A549 (cell line): Measurements from ENCODE around the gene ARRDC4. TPM values are rescaled to one million over a fixed set of nuclear protein-coding genes. Genes with fewer than 3 reads are reported as not detected.

ENCODE experiments used
- ATAC-seq, 2 experiments: fragments of 200-7000 bp in 1 of 2; fragments of >200 bp in 1 of 2; cut with Nextera tagmentation in 1 of 2; cut with Tn5 transposase in 1 of 2; 3 replicates each; pipeline versions ENCODE4 v1.8.0 to v1.9.1; 2018 to 2020; ENCODE audit warnings: mild to moderate bottlenecking in 1 of 2, moderate library complexity in 1 of 2
- CTCF ChIA-PET: fragments of 300-600 bp; sonication (Branson Sonifier 250); formaldehyde crosslinking; extraction: SDS; loops from one replicate; lab custom pipeline; 2021; ENCODE audit warnings: antibody characterized with exemption, inconsistent platforms; lab: Yijun Ruan, JAX
- POLR2A ChIA-PET: fragments of 350-600 bp; formaldehyde crosslinking; extraction: SDS; loops from one replicate; lab custom pipeline; 2021; ENCODE audit warnings: antibody characterized with exemption, inconsistent platforms; lab: Yijun Ruan, JAX
- DNase-seq, 2 experiments: peaks; one replicate each; pipeline versions ENCODE4 v3.0.0 to v3.0.0-alpha.2; 2011 to 2016; ENCODE audit warnings: low read depth in 1 of 2, low spot score in 1 of 2
- FAIRE-seq: peaks from 2 replicates; lab custom pipeline; 2011; peaks lifted over from hg19 to GRCh38; lab: Jason Lieb, UNC
- H3K27ac ChIP-seq, 2 experiments: fragments of >200 bp; sonication (Bioruptor Twin); formaldehyde crosslinking; 3 replicates each; pipeline ENCODE4 v1.5.1; 2016 to 2017
- H3K4me1 ChIP-seq: fragments of >200 bp; sonication (Bioruptor Twin); formaldehyde crosslinking; 3 replicates; pipeline ENCODE4 v1.6.1; 2016
- H3K4me2 ChIP-seq: fragments of >200 bp; sonication (Bioruptor Twin); formaldehyde crosslinking; 3 replicates; pipeline ENCODE4 v1.6.1; 2016
- H3K4me3 ChIP-seq: fragments of >200 bp; sonication (Bioruptor Twin); formaldehyde crosslinking; 3 replicates; pipeline ENCODE4 v1.5.1; 2016
- H3K9me3 ChIP-seq: fragments of >200 bp; sonication (Bioruptor Twin); formaldehyde crosslinking; 3 replicates; pipeline ENCODE4 v1.6.1; 2016
- BCL3 ChIP-seq: fragments of >200 bp; sonication (Bioruptor Twin); formaldehyde crosslinking; IDR thresholded peaks from 3 replicates; pipeline ENCODE4 v1.6.1; 2016
- BHLHE40 ChIP-seq: IDR thresholded peaks from 2 replicates; pipeline ENCODE4 v1.6.1; 2012; ENCODE audit warnings: low read depth, low read length, inconsistent platforms
- CHD2 ChIP-seq: fragments of 150-350 bp; IDR thresholded peaks from 2 replicates; pipeline ENCODE4 v1.6.1; 2014; ENCODE audit warnings: low read length; ENCODE audit not compliant: partially characterized antibody
- CHD4 ChIP-seq: fragments of 200-600 bp; sonication (generic); IDR thresholded peaks from 2 replicates; pipeline ENCODE4 v1.6.1; 2016; ENCODE audit warnings: antibody characterized with exemption, mild to moderate bottlenecking, borderline replicate concordance
- E2F6 ChIP-seq: IDR thresholded peaks from 2 replicates; pipeline ENCODE4 v1.6.1; 2012; ENCODE audit warnings: low read depth, borderline replicate concordance
- EHF ChIP-seq: fragments of 250-450 bp; sonication (Bioruptor Pico); IDR thresholded peaks from 2 replicates; pipeline ENCODE4 v1.5.0; 2020; ENCODE audit warnings: mild to moderate bottlenecking
- EP300 ChIP-seq, 2 experiments: fragments of >200 bp; sonication (Bioruptor Twin); formaldehyde crosslinking; IDR thresholded peaks; 2 replicates in 1 of 2; 3 replicates in 1 of 2; pipeline ENCODE4 v1.6.1; 2016 to 2017
- FOSB ChIP-seq: fragments of 250-450 bp; sonication (Bioruptor Pico); IDR thresholded peaks from 2 replicates; pipeline ENCODE4 v1.5.0; 2020; ENCODE audit warnings: mild to moderate bottlenecking, moderate library complexity
- GATA3 ChIP-seq: IDR thresholded peaks from 2 replicates; pipeline ENCODE4 v1.6.1; 2012; ENCODE audit warnings: borderline replicate concordance
- HEYL ChIP-seq: fragments of 250-450 bp; sonication (Bioruptor Pico); IDR thresholded peaks from 2 replicates; pipeline ENCODE4 v1.8.0; 2021; ENCODE audit warnings: mild to moderate bottlenecking, moderate library complexity
- HMGXB4 ChIP-seq: fragments of 250-450 bp; sonication (Bioruptor Pico); IDR thresholded peaks from 2 replicates; pipeline ENCODE4 v1.5.0; 2021; ENCODE audit warnings: mild to moderate bottlenecking, moderate library complexity, borderline replicate concordance
- HOXB13 ChIP-seq: fragments of 250-450 bp; sonication (Bioruptor Pico); IDR thresholded peaks from 2 replicates; pipeline ENCODE4 v1.5.0; 2020; ENCODE audit warnings: low read depth, mild to moderate bottlenecking, moderate library complexity
- HOXB5 ChIP-seq: fragments of 250-450 bp; sonication (Bioruptor Pico); IDR thresholded peaks from 2 replicates; pipeline ENCODE4 v1.5.0; 2020; ENCODE audit warnings: mild to moderate bottlenecking, moderate library complexity
- JUN ChIP-seq, 2 experiments: fragments of >200 bp; sonication (Bioruptor Twin); formaldehyde crosslinking; IDR thresholded peaks; 2 replicates in 1 of 2; 3 replicates in 1 of 2; pipeline ENCODE4 v1.6.1; 2016 to 2017
- KDM5A ChIP-seq: fragments of 200-600 bp; sonication (generic); IDR thresholded peaks from 2 replicates; pipeline ENCODE4 v1.6.1; 2016; ENCODE audit warnings: antibody characterized with exemption, mild to moderate bottlenecking
- MAFK ChIP-seq: fragments of 450-650 bp; IDR thresholded peaks from 2 replicates; pipeline ENCODE4 v1.6.1; 2014; ENCODE audit not compliant: partially characterized antibody
- MAX ChIP-seq: IDR thresholded peaks from 2 replicates; pipeline ENCODE4 v1.6.1; 2012
- MYC ChIP-seq: IDR thresholded peaks from 2 replicates; pipeline ENCODE4 v1.6.1; 2012; ENCODE audit warnings: mild to moderate bottlenecking, inconsistent platforms, low read length, improper control_type of control experiment, borderline replicate concordance
- NPAS2 ChIP-seq: fragments of 250-450 bp; sonication (Bioruptor Pico); IDR thresholded peaks from 2 replicates; pipeline ENCODE4 v1.8.0; 2022; ENCODE audit warnings: mild to moderate bottlenecking, moderate library complexity, borderline replicate concordance
- POLR2AphosphoS2 ChIP-seq: conservative IDR thresholded peaks from 2 replicates; pipeline ENCODE4 v1.6.1; 2012; ENCODE audit warnings: low read length, improper control_type of control experiment, inconsistent platforms
- RCOR1 ChIP-seq: fragments of 150-350 bp; IDR thresholded peaks from 2 replicates; pipeline ENCODE4 v1.6.1; 2014; ENCODE audit warnings: antibody characterized with exemption, low read length, low read depth
- RFX5 ChIP-seq: fragments of 450-650 bp; IDR thresholded peaks from 2 replicates; pipeline ENCODE4 v1.7.1; 2014; ENCODE audit warnings: antibody characterized with exemption, mild to moderate bottlenecking, moderate library complexity
- RNF2 ChIP-seq: fragments of 200-600 bp; sonication (generic); IDR thresholded peaks from 2 replicates; pipeline ENCODE4 v1.6.1; 2016; ENCODE audit warnings: low read depth, mild to moderate bottlenecking, antibody characterized with exemption, moderate library complexity, borderline replicate concordance
- SMC3 ChIP-seq: fragments of >200 bp; sonication (Bioruptor Twin); formaldehyde crosslinking; IDR thresholded peaks from 3 replicates; pipeline ENCODE4 v1.6.1; 2018; ENCODE audit warnings: inconsistent platforms
- USF2 ChIP-seq: fragments of 450-650 bp; IDR thresholded peaks from 2 replicates; pipeline ENCODE4 v1.6.1; 2014; ENCODE audit warnings: antibody characterized with exemption
- ZFP36 ChIP-seq: fragments of 450-650 bp; IDR thresholded peaks from 2 replicates; pipeline ENCODE4 v1.6.1; 2014; ENCODE audit warnings: borderline replicate concordance; ENCODE audit not compliant: partially characterized antibody
- ZNF302 ChIP-seq: fragments of 250-450 bp; sonication (Bioruptor Pico); IDR thresholded peaks from 2 replicates; pipeline ENCODE4 v1.9.0; 2021; ENCODE audit warnings: inconsistent platforms, mild to moderate bottlenecking, moderate library complexity
- ZSCAN20 ChIP-seq: fragments of 250-450 bp; sonication (Bioruptor Pico); IDR thresholded peaks from 2 replicates; pipeline ENCODE4 v1.8.0; 2022; ENCODE audit warnings: mild to moderate bottlenecking, moderate library complexity
- WGBS: methylation state at CpG from one replicate; pipeline ENCODE4 v1.1.6; 2017; ENCODE audit errors: missing lambda C conversion rate; 5-methylcytosine and 5-hydroxymethylcytosine counted together
- polyA plus RNA-seq, 4 experiments: library from polyadenylated mRNA; depleted of rRNA in 3 of 4; stranded (reverse); fragments of >200 nt; fragmentation: RNase III in 1 of 4; extraction: RNeasy Plus Mini Kit Qiagen cat#74134 plus additional on column Dnase treatment in 1 of 4; gene quantifications; 2 replicates in 3 of 4; 3 replicates in 1 of 4; pipeline ENCODE4 v1.2.3, GENCODE V29; 2011 to 2017

ARRDC4 gene
- polyA plus RNA-seq, 2 of the 4 experiments (the other 2 are of a cell fraction), result 0.19 to 2.2 TPM

- POLR2A ChIA-PET, result no interaction called here
- FAIRE-seq (no peak), ATAC-seq (no peak)
Observed at GRCh38 chr15:97966924-97967620, 6.6 kb downstream of the ARRDC4 start.

GRCh38 chr15:97967881-97968280 lies 7.4 kb downstream of the ARRDC4 start:
- POLR2A ChIA-PET, result no interaction called here
- DNase-seq, result no peak
- no peak for TF ChIP-seq ZFP36
- TF ChIP-seq BHLHE40, result no peak
- no peak for TF ChIP-seq MYC
- TF ChIP-seq CHD2, result no peak
- no peak for TF ChIP-seq HOXB5 (CRISPR knock-in tag)
- TF ChIP-seq FOSB (CRISPR knock-in tag), result no peak
- TF ChIP-seq RFX5, result no peak
- TF ChIP-seq RNF2, result no peak
- no peak for TF ChIP-seq POLR2AphosphoS2
- TF ChIP-seq HOXB13 (CRISPR knock-in tag), result no peak
- TF ChIP-seq ZSCAN20, result no peak
- no peak for TF ChIP-seq EP300 (IDR thresholded peaks at IDR 0.05)
- no peak for TF ChIP-seq HMGXB4 (CRISPR knock-in tag)
- no peak for TF ChIP-seq JUN (IDR thresholded peaks at IDR 0.05)
- TF ChIP-seq HEYL, result no peak
- H3K9me3 ChIP-seq, result no peaks in the 10 kb centered on the region
- H3K4me1 ChIP-seq, result no peaks in the 10 kb centered on the region
- no peak overlapping the region for H3K4me3 ChIP-seq
- ATAC-seq, result no peak
- CTCF ChIA-PET, result no interaction called here
- H3K27ac ChIP-seq, result no peak overlapping the region
- 43% methylated on average over 2 of the region's 2 CpGs for WGBS
- no peak overlapping the region for H3K4me2 ChIP-seq
- FAIRE-seq, result no peak

More at GRCh38 chr15:97966924-97967620, 6.6 kb downstream of the ARRDC4 start:
- H3K9me3 ChIP-seq, result no peaks in the 10 kb centered on the region
- no peak for DNase-seq
- H3K27ac ChIP-seq, result no peak overlapping the region
- no peak overlapping the region for H3K4me3 ChIP-seq
- H3K4me1 ChIP-seq, result no peaks in the 10 kb centered on the region
- no peak for TF ChIP-seq GATA3
- no peak for TF ChIP-seq BCL3
- no peak for TF ChIP-seq RCOR1
- TF ChIP-seq EP300 (IDR thresholded peaks at IDR 0.05), result no peak
- TF ChIP-seq FOSB (CRISPR knock-in tag), result no peak
- TF ChIP-seq KDM5A, result no peak
- no peak for TF ChIP-seq MAX
- TF ChIP-seq USF2, result no peak
- TF ChIP-seq SMC3, result no peak
- no peak for TF ChIP-seq NPAS2 (CRISPR knock-in tag)
- no peak for TF ChIP-seq CHD4
- no peak for TF ChIP-seq ZNF302 (CRISPR knock-in tag)
- TF ChIP-seq MAFK, result no peak
- no peak for TF ChIP-seq EHF (CRISPR knock-in tag)
- no peak for TF ChIP-seq E2F6
- 47% methylated on average over 6 of the region's 6 CpGs for WGBS
- CTCF ChIA-PET, result interaction anchor here (1.5 kb wide), 1 partner anchor 9 kb away, joined by 3 read pairs; no protein-coding TSS in a partner anchor
- no peak overlapping the region for H3K4me2 ChIP-seq
